HG02870 (cell line): ENCODE results near the gene SULT1A2.
"Not testable (repeated sequence)": the region's sequence is repeated elsewhere in the genome, so short reads cannot be mapped to it uniquely, and the experiment has no call there.

ENCODE experiments used
- ATAC-seq: cut with Tn5 transposase; IDR thresholded peaks from one replicate; pipeline ENCODE4 v1.9.1; 2021; ENCODE audit warnings: mild to moderate bottlenecking, moderate library complexity; ENCODE audit not compliant: unreplicated experiment

Gene SULT1A2

DNA sequence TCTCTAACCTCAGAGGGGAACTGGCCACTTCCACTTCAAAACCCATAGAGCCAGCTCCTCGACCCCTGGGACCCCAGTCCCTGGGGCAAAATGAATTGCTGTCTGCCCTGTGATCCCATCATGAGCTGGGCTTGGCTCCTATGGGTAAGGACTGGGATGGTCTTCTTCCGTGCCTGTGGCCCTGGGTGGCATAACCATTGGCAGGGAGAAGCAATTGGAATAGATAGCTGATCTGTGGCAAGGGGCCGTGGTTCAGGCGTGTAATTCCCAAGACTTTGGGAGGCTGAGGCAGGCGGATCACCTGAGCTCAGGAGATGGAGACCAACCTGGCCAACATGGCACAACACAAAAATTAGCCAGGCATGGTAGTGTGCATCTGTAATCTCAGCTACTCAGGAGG is 4.3 kb downstream of the SULT1A2 start:
- no peak for ATAC-seq

DNA sequence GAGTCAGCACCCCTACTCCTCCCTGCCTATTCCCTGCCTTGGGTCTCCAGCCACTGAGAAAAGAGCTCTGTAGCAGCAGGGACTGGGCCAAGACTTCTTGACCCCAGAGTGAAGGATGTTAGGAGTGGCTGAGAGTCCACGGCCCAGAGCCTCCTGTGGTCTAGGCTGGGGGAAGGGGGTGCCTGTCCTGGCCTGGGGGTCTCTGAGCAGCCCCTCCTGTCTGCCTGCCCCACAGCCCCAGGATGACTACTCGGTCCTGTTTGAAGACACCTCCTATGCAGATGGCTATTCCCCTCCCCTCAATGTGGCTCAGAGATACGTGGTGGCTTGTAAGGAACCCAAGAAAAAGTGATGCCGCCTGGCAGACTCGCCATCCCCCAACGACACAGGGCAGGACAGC is 5.5 kb downstream of the SULT1A2 start:
- no peak for ATAC-seq

DNA sequence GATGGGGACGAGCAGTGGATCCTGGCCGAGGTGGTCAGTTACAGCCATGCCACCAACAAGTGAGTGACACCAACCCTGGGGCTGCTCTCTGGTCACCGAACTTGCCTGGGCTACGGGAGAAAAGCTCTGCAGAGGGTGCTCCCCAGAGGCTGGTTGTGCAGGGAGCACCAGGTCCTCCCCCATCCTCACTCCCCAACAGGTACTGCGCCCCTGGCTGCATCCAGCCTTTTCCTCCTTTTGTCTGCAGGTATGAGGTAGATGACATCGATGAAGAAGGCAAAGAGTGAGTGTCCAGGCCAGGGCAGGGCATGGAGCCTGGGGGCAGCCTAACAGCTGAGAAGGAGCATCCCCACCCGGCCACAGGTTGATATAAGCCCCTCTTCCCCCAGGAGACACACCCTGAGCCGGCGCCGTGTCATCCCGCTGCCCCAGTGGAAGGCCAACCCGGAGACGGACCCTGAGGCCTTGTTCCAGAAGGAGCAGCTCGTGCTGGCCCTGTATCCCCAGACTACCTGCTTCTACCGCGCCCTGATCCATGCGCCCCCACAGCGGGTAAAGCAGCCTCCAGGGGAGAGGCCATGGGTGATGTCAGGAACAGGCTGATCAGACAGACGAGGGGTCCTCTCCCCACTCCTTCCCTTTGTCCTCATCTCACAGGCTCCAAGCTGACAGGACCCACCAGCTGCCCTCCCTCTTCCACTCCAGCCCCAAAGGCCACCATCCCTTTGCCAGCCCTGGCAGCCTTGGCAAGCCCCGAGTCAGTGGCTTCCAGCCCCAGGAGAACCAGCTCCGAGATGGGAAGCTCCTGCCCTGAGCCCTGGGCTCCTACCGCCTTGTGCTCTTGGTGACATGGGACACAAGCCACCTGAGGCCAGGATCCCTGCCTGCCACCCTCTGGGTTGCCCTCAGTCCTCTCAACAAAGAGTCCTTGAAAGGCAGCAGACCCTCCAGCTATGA is 6.2 kb downstream of the SULT1A2 start:
- ATAC-seq: no peak

DNA sequence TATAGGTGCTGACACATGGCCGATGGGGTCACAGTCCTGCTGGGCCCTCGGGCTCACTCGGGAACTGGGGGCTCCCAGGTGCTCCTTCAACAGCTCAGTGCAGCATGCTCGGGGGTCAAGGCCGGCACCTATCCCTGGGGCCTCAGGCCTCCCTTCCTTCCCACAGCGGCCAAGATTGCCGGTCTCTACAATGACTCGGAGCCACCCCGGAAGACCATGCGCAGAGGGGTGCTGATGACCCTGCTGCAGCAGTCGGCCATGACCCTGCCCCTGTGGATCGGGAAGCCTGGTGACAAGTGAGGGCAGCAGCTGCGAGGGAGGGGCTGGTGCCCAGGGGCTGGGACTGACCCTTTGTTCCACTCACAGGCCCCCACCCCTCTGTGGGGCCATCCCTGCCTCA is 6.9 kb downstream of the SULT1A2 start:
- no peak for ATAC-seq

DNA sequence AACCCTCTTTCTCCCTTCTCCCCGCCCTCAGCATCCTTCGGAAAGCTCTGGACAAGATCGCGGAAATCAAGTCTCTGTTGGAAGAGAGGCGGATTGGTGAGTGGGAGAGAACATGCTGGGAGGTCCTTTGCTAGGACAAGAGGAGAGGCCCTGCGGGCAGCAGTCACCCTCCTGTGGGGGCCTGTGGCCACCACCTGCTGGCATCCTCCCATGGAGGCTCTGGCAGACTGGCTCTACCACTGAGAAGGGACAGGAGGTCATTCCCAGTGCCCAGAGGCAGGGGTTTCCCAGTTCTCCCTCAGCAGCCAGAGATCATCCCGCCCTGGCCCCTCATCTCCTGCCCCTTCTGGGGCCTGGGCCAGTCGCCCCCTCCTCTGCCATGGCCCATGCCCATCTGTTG is 7.8 kb downstream of the SULT1A2 start:
- ATAC-seq: no peak

DNA sequence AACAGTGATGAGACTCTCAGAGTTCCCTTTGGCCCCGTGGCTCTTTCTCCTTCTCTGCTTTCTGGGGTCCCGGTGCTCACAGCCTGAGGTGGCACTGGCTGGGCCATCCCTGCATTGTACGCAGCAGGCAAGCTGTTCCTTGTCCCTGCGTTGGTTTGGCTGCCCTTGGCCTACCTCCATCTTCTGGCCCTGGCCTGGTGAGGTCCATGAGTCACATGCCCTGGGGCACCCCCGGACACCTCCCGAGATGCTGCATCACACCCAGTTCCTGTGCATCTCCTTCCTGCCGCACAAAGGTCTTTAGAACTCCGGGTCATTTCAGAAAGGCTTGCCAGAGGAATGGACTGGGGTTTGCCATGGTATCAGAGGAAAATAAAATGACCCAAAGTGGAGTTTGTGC is 9.5 kb downstream of the SULT1A2 start:
- no peak for ATAC-seq

DNA sequence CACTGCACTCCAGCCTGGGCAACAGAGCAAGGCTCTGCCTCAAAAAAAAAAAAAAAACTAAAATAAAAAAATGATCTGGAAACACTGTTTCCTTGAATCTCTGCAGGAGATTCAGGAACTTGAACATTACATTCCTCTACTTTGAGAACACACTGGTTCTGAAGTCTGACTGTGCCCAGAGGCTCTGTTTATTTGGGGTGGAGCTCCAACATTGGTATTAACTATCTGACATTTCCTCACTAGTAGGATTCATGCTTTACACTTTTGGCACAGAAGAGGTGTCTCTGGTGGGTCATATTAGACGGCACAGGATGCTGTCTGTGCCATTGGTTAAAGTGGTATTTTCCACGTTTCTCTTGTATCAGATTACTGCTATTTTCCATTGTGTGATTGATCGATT is 10.4 kb downstream of the SULT1A2 start:
- no peak for ATAC-seq

DNA sequence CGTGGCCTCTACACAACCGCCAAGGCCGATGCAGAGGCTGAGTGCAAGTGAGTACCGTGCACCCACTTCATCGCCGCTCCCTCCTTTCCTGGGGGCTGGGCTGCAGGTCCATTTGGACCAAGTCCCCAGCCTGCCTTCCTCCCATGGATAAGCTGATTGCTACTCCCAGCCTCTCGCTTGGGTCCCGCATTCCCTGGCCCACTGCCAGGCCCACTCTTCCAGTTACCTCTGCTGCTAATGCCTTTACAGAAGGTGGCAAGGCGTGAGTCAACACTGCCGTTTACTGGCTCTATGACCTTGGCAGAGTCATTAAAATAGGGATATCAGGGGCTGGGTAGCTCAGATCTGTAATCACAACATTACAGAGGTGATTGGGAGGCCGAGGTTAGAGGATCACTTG is 11.2 kb downstream of the SULT1A2 start:
- ATAC-seq: no peak

DNA sequence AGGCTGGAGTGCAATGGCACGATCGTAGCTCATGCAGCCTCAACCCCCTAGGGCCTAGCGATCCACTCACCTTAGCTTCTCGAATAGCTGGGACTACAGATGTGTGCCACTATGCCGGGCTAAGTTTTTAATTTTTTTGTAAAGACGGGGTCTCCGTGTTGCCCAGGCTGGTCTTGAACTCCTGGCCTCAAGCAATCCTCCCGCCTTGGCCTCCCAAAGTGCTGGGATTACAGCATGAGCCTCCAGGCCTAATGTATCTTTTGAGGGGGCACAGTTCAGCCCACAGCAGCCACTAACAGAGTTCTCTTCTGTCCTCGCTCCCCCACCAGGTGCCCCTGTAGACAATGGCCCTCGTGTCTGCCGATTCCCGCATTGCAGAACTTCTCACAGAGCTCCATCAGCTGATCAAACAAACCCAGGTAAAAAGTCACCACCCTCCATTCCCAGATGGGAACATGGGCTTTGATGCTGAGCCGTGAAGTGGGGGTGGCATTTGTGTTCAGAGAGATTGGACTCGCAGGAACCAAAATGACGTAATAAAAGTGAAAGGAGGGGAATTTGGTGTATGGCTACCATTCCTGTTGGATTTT is 16.0 kb downstream of the SULT1A2 start:
- no peak for ATAC-seq

DNA sequence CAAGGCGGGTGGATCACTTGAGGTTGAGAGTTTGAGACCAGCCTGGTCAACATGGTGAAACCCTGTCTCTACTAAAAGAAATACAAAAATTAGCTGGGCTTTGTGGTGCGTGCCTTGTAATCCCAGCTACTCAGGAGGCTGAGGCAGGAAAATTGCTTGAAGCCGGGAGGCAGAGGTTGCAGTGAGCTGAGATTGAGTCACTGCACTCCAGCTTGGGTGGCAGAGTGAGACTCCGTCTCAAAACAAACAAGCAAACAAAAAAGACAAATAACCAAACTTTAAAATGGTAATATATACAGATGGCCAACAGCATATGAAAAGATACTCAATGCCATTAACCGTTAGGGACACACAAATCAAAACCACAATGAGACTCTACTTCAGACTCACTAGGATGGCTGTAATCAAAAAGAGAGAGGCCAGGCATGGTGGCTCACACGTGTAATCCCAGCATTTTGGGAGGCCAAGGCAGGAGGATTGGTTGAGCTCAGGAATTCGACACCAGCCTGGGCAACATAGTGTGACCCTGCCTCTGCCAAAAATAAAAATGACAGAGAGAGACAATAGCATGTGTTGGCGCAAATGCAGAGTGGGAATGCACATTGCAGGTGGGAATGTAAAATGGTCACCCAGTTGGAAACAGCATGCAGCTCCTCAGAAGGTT is 21.3 kb downstream of the SULT1A2 start:
- ATAC-seq: no peak

DNA sequence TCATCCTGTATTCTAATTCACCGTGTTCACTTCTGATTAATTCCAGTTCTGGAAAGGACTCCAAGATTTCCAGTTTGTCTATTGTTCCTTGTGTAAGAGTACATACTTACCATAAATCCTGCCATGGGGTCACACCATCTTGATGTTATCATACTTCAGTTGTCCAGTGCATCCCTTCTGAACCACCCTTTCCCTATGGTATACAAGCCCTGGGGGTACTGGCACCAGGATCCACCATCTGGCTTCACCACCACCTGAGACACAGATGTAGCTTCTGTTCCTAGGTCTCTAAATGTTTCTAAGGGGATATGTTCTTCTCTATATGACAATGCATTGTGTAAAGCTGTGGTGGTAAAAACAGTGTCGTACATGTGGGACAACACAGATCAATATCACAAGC is 21.9 kb downstream of the SULT1A2 start:
- ATAC-seq: no peak

DNA sequence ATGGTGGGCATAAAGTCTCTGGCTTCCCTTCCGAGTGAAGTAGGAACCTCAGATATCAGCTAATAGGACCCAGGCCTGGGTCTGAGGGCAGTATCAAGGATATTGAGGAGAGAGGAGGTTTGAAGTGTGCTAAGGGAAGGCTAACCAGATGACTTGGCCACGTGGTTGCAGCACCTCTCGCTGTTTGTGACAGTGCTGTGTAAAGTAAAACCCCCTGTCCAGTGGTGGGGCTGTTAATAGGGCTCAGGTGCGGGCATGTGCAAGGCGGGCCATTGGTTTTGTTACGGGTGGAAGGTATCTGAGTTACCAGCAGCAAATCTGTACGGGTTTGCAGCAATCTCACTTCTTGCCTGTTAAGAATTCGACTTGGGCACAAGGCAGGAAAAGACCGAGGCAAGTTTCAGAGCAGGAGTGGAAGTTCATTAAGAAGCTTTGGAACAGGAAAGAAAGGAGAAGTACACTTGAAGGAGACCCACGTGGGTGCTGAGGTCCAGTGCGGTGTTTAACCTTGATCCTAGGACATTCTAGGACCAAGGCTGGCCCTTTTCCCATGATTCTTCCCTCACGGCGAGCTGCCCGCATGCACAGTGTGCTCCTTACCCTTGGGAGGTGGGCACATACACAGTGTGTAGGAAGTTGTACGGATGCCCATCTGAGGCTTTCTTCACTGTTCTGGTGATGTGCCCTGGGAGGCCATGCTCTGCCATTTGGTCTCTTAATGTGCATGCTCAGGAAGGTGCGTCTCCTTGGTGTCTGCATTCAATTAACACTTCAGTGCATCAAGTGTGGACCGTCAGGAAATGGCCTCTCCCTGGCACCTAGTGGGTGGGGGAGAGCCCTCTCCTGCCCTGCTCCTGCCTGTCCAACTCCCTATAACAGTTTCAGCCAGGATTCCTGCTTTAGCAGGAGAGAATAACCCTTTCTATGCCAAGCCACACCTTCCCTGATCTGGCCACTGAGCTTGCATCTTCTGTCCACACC is 22.8 kb downstream of the SULT1A2 start:
- ATAC-seq: no peak

DNA sequence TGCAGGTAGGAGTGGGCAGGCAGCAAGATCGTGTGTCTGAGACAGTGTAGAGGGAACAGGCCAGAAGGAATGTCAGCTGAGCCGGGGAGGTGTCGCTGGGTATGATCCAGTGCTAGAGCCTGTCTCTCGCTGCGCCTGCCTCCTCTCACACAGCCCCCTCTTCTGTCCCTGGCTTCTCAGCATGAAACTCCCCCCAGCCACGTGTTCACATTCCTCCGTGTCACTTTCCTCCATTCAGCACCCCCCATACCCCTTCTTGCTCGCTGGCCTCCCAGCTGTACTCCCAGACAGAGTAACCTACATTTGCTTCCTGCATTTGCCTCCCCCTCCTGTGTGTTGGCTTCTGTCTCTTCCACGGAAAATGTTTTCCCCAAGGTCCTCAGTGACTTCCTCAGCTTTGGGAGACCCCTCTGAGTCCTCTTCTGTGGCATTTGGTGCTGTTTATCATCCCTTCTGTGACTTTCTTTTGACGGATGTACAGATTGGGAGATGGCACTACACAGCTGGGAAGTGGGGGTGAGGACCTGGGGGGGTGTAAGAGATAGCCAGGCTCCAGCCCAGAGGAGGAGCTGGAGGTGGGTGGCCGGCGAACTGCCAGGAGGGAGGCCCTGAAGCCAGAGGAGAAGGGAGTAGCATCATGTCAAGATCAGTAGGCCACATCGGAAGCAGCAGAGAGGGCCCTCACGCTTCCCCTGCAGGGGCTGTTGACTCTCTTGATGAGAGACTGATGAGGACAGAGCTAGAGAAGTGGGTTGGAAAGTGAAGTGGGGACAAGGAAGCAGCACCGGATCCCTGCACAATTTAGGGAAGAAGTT is 23.9 kb downstream of the SULT1A2 start:
- ATAC-seq: no peak

DNA sequence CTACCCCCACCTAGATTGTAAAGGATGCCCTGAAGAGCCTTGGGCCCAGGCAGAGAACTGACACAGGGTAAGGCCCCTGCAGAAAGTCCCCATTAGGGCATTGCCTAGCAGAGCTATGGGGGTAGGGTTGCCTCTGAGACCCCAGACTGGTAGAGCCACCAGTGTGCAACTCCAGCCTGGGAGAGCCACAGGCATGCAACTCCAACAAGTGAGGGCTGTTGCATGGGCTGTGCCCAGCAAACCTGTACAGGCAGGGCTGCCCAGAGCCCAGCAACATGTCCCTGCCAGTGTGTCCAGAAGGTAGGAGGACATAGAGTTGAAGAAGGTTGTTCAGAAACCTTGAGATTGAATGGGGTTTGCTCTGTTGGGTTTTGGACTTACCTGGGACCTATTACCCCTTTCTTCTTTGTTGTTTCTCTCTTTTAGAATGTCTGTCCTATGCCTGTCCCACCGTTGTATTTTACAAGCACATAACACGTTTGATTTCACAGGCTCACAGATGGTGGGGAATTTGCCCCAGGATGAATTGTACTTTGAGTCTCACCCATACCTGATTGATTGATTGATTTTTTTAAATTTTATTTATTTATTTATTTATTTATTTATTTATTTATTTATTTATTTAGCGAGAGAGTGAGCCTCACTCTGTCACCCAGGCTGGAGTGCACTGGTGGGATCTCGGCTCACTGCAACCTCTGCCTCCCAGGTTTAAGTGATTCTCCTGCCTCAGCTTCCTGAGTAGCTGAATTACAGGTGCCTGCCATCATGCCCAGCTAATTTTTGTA is 26.7 kb downstream of the SULT1A2 start:
- no peak for ATAC-seq

DNA sequence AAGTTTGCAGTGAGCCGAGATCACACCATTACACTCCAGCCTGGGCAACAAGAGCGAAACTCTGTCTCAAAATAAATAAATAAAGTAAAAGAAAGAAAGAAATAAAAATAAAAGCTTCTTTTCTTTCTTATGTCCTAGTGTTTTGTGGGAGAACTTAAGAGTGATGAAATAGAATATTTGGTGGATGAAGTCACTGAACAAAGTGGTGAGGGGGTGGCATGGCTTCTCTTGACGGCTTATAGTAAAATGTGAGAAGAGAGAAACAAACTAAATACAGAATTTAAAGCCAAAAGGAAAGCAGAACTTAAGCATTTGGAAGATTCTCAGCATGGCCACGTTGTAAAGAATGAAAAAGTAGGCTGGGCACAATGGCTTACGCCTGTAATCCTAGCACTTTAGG is 27.8 kb downstream of the SULT1A2 start:
- ATAC-seq: no peak

DNA sequence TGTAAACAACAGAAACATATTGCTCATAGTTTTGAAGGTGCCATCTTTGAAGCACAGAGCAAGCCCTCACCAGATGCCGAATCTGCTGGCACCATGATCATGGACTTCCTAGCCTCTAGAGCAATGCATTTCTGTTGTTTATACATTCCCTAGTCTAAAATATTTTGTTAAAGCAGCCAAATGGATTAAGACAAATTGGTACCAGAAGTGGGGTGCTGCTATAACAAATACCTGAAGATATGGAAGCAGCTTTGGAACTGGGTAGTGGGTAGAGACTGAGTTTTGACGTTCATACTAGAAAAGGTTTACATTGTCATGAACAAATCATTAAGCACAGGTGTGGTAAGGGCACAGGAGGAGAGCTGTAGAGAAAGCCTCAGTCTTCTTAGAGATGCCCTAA is 29.6 kb downstream of the SULT1A2 start:
- no peak for ATAC-seq

DNA sequence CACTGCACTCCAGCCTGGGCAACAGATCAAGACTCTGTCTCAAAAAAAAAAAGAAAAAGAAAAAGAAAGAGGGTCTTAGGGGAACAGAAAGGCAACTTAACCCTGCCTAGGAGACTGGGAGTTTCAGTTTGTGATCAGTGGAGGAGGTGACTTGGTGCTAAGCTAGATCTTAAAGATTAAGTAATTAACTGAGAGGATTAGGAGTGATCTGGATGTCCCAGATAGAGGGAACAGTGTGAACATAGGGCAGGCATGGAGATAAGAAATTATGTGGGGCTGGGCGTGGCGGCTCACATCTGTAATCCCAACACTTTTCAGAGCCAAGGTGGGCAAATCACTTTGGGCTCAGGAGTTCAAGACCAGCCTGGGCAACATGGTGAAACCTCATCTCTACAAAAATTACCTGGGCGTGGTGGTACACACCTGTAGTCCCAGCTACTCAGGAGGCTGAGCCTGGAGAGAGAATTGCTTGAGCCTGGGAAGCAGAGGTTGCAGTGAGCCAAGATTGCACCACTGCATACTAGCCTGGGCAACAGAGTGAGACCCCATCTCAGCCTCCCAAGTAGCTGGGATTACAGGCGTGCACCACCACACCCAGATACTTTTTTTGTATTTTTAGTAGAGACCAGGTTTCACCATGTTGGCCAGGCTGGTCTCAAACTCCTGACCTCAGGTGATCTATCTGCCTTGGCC is 30.5 kb downstream of the SULT1A2 start:
- not testable (repeated sequence) for ATAC-seq

DNA sequence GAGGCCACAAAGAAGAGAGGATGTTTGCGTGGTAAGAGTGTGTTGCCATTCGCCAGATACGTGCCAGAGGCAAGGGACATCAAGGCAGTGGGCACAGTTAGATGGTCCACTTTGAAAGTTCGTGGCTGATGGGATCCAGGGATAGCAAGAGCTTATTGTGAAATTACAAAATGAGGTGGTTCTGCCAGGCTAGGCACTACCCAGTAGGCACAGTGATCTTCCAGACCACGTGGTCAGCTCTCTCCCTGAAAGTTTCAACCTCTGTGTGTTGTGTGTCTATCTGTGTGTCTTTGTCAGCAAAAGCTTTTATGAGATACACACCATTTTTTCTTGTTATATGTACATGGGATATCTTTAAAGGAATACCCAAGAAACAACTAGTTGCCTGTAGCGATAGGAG is 33.6 kb downstream of the SULT1A2 start:
- ATAC-seq: no peak

DNA sequence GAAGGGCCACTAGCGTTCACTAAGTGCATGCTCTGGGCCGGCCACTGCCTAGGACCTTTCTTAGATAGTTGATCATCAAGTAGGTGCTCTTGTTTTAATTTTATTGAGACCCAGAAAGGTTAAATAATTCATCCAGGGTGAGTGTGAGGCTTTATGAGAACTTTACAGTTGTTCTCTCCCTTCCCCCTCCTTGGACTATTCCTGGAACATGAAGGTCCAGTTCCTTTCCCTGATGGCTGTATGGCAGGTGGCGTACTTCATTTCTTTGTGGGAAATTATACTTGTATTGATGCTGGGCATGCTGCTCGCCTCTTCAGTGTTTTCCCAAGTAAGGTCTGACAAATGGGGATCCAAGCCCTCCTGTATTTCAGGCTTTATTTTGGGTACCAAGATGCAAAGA is 34.7 kb downstream of the SULT1A2 start:
- ATAC-seq: no peak
